GM19438 (cell line): Measurements from ENCODE around the gene EP400.
"Not testable (repeated sequence)": the region's sequence is repeated elsewhere in the genome, so short reads cannot be mapped to it uniquely, and the experiment has no call there.

Experiments
- ATAC-seq: cut with Tn5 transposase; IDR thresholded peaks from one replicate; pipeline ENCODE4 v1.9.1; 2021; ENCODE audit warnings: low read depth; ENCODE audit not compliant: unreplicated experiment

EP400 gene

GRCh38 chr12:132079200-132079599 lies 129.5 kb downstream of the EP400 start:
- ATAC-seq, result no peak

- no peak for ATAC-seq
These were observed 130.0 kb downstream of the EP400 start for GRCh38 chr12:132079695-132080094.

- not testable (repeated sequence) for ATAC-seq
These were observed 130.8 kb downstream of the EP400 start for GRCh38 chr12:132080515-132080914.

- ATAC-seq, result no peak
These were observed 131.7 kb downstream of the EP400 start for GRCh38 chr12:132081423-132081822.

GRCh38 chr12:132083614-132083940 lies 133.8 kb downstream of the EP400 start:
- ATAC-seq, result no peak

- peak; percentile 81 for ATAC-seq
These were observed 134.3 kb downstream of the EP400 start for GRCh38 chr12:132083941-132084620.

GRCh38 chr12:132084621-132085290 lies 135.0 kb downstream of the EP400 start:
- no peak for ATAC-seq

GRCh38 chr12:132085291-132085635 lies 135.5 kb downstream of the EP400 start:
- no peak for ATAC-seq

GRCh38 chr12:132089407-132089910 lies 139.7 kb downstream of the EP400 start:
- ATAC-seq, result no peak

- no peak for ATAC-seq
These were observed 144.6 kb downstream of the EP400 start for GRCh38 chr12:132094269-132094891.

- ATAC-seq, result no peak
These were observed 146.0 kb downstream of the EP400 start for GRCh38 chr12:132095520-132096409.

GRCh38 chr12:132099739-132100138 lies 150.0 kb downstream of the EP400 start:
- ATAC-seq, result no peak

GRCh38 chr12:132100306-132101065 lies 150.7 kb downstream of the EP400 start:
- ATAC-seq, result no peak

GRCh38 chr12:132102297-132102696 lies 152.6 kb downstream of the EP400 start:
- ATAC-seq, result no peak

GRCh38 chr12:132103072-132103471 lies 153.3 kb downstream of the EP400 start:
- ATAC-seq, result not testable (repeated sequence)

- ATAC-seq, result no peak
These were observed 154.0 kb downstream of the EP400 start for GRCh38 chr12:132103542-132104308.

- no peak for ATAC-seq
These were observed 155.7 kb downstream of the EP400 start for GRCh38 chr12:132105467-132105866.

- ATAC-seq, result no peak
These were observed 157.2 kb downstream of the EP400 start for GRCh38 chr12:132106921-132107320.

GRCh38 chr12:132108211-132108832 lies 158.6 kb downstream of the EP400 start:
- ATAC-seq, result no peak
